Skin of body (tissue), 2 donors: ENCODE results near the gene KCNQ1. TPM values are rescaled to one million over a fixed set of nuclear protein-coding genes. Genes with fewer than 3 reads are reported as not detected.

Experiments
- DNase-seq: peaks from one replicate; lab custom pipeline; 2025; lab: John Stamatoyannopoulos, UW
- total RNA-seq: library from RNA; depleted of rRNA; stranded (reverse); fragments of >200 nt; gene quantifications from one replicate; pipeline ENCODE4 v1.2.3, GENCODE V29; 2014

Gene KCNQ1
- total RNA-seq, 1 donor from 2014 or later = 1.3 TPM

GRCh38 chr11:2774173-2775082, 329.6 kb downstream of the KCNQ1 start:
- DNase-seq = no peak

GRCh38 chr11:2775083-2775625, 330.3 kb downstream of the KCNQ1 start:
- DNase-seq = no peak

- no peak for DNase-seq
These were observed 331.0 kb downstream of the KCNQ1 start for GRCh38 chr11:2775626-2776350.

GRCh38 chr11:2776351-2777061, 331.7 kb downstream of the KCNQ1 start:
- no peak for DNase-seq

- no peak for DNase-seq
These were observed 332.6 kb downstream of the KCNQ1 start for GRCh38 chr11:2777386-2777785.

- DNase-seq = no peak
These were observed 333.2 kb downstream of the KCNQ1 start for GRCh38 chr11:2777871-2778629.

GRCh38 chr11:2778630-2779498, 334.1 kb downstream of the KCNQ1 start:
- DNase-seq = peak; percentile 38

- no peak for DNase-seq
These were observed 334.7 kb downstream of the KCNQ1 start for GRCh38 chr11:2779499-2779980.

GRCh38 chr11:2779981-2780849, 335.4 kb downstream of the KCNQ1 start:
- DNase-seq = no peak

GRCh38 chr11:2780850-2781407, 336.1 kb downstream of the KCNQ1 start:
- no peak for DNase-seq

GRCh38 chr11:2781408-2782274, 336.8 kb downstream of the KCNQ1 start:
- no peak for DNase-seq

GRCh38 chr11:2782769-2783168, 338.0 kb downstream of the KCNQ1 start:
- DNase-seq = no peak

- DNase-seq = no peak
These were observed 338.8 kb downstream of the KCNQ1 start for GRCh38 chr11:2783536-2784082.

- no peak for DNase-seq
These were observed 343.0 kb downstream of the KCNQ1 start for GRCh38 chr11:2787816-2788167.

- DNase-seq = no peak
These were observed 343.6 kb downstream of the KCNQ1 start for GRCh38 chr11:2788168-2789071.

GRCh38 chr11:2789331-2789730, 344.5 kb downstream of the KCNQ1 start:
- DNase-seq = no peak
